GM21737 (cell line): ENCODE data around the gene RABGEF1.
"Not testable (repeated sequence)": the region's sequence is repeated elsewhere in the genome, so short reads cannot be mapped to it uniquely, and the experiment has no call there.

Source experiments
- ATAC-seq: cut with Tn5 transposase; IDR thresholded peaks from one replicate; pipeline ENCODE4 v1.9.1; 2021; ENCODE audit warnings: mild to moderate bottlenecking, moderate library complexity; ENCODE audit not compliant: unreplicated experiment

RABGEF1 gene

GRCh38 chr7:66734006-66734405 lies 6.5 kb upstream of the RABGEF1 start:
- ATAC-seq, result no peak

- no peak for ATAC-seq
These were observed 5.4 kb upstream of the RABGEF1 start for GRCh38 chr7:66735154-66735553.

- ATAC-seq, result no peak
These were observed 4.7 kb upstream of the RABGEF1 start for GRCh38 chr7:66735850-66736249.

GRCh38 chr7:66736892-66737291 lies 3.6 kb upstream of the RABGEF1 start:
- no peak for ATAC-seq

- ATAC-seq, result no peak
These were observed 2.9 kb upstream of the RABGEF1 start for GRCh38 chr7:66737667-66738066.

- ATAC-seq, result no peak
These were observed 1.1 kb upstream of the RABGEF1 start for GRCh38 chr7:66739477-66739876.

- ATAC-seq, result peak; percentile 3
These were observed 606 bp upstream of the RABGEF1 start for GRCh38 chr7:66739953-66740301.

GRCh38 chr7:66740980-66741709 lies 612 bp downstream of the RABGEF1 start:
- peak; percentile 27 for ATAC-seq

GRCh38 chr7:66741710-66742049 lies 1.1 kb downstream of the RABGEF1 start:
- ATAC-seq, result no peak

- ATAC-seq, result not testable (repeated sequence)
These were observed 1.8 kb downstream of the RABGEF1 start for GRCh38 chr7:66742298-66742697.

- ATAC-seq, result no peak
These were observed 3.4 kb downstream of the RABGEF1 start for GRCh38 chr7:66743920-66744319.

- ATAC-seq, result no peak
These were observed 6.9 kb downstream of the RABGEF1 start for GRCh38 chr7:66747385-66747784.

GRCh38 chr7:66747881-66748511 lies 7.5 kb downstream of the RABGEF1 start:
- no peak for ATAC-seq

GRCh38 chr7:66748791-66749190 lies 8.3 kb downstream of the RABGEF1 start:
- ATAC-seq, result no peak

GRCh38 chr7:66751945-66752344 lies 11.4 kb downstream of the RABGEF1 start:
- ATAC-seq, result no peak

GRCh38 chr7:66754541-66754940 lies 14.0 kb downstream of the RABGEF1 start:
- ATAC-seq, result no peak

- ATAC-seq, result not testable (repeated sequence)
These were observed 14.5 kb downstream of the RABGEF1 start for GRCh38 chr7:66755059-66755458.

GRCh38 chr7:66756227-66756626 lies 15.7 kb downstream of the RABGEF1 start:
- not testable (repeated sequence) for ATAC-seq

GRCh38 chr7:66756889-66757288 lies 16.4 kb downstream of the RABGEF1 start:
- no peak for ATAC-seq

- no peak for ATAC-seq
These were observed 17.4 kb downstream of the RABGEF1 start for GRCh38 chr7:66757939-66758338.

GRCh38 chr7:66758950-66759628 lies 18.6 kb downstream of the RABGEF1 start:
- peak; percentile 74 for ATAC-seq

- ATAC-seq, result not testable (repeated sequence)
These were observed 22.6 kb downstream of the RABGEF1 start for GRCh38 chr7:66763183-66763582.
